Body of pancreas (tissue), 4 donors: Measurements from ENCODE around the gene COL5A1. TPM values are rescaled to one million over a fixed set of nuclear protein-coding genes. Genes with fewer than 3 reads are reported as not detected.

Experiments
- ATAC-seq: fragments of 150-250 bp; one replicate; pipeline ENCODE4 v1.9.1; 2016
- DNase-seq, 4 donors: peaks; one replicate each; pipeline ENCODE4 v3.0.0-alpha.2; 2019
- H3K27ac ChIP-seq, 4 donors: fragments of 200-600 bp; sonication (generic); 1 replicate in 3 of 4; 2 replicates in 1 of 4; pipeline versions ENCODE4 v1.5.1 to v1.6.1; 2016 to 2019; ENCODE audit warnings: mild to moderate bottlenecking in 1 of 4, mixed read lengths in 1 of 4, moderate library complexity in 1 of 4
- H3K27me3 ChIP-seq, 2 donors: fragments of 200-600 bp; sonication (generic); one replicate each; pipeline ENCODE4 v1.6.0; 2016; ENCODE audit warnings: mild to moderate bottlenecking in 1 of 2
- H3K36me3 ChIP-seq, 2 donors: fragments of 200-600 bp; sonication (generic); replicated peaks in 1 of 2; 2 replicates each; pipeline ENCODE4 v1.5.1; 2016; ENCODE audit warnings: low read depth in 2 of 2; ENCODE audit not compliant: insufficient read depth in 1 of 2
- H3K4me1 ChIP-seq: fragments of 200-600 bp; sonication (generic); one replicate; pipeline ENCODE4 v1.6.0; 2016
- H3K4me3 ChIP-seq, 2 donors: fragments of 200-600 bp; sonication (generic); 1 replicate in 1 of 2; 2 replicates in 1 of 2; pipeline ENCODE4 v1.5.1; 2016 to 2019
- H3K9me3 ChIP-seq, 3 donors: fragments of 200-600 bp; sonication (generic); 1 replicate in 2 of 3; 2 replicates in 1 of 3; pipeline ENCODE4 v1.5.1; 2016
- POLR2A ChIP-seq, 3 donors: fragments of 450-650 bp; IDR thresholded peaks; one replicate each; pipeline ENCODE4 v1.6.1; 2016; ENCODE audit warnings: antibody characterized with exemption in 3 of 3, mild to moderate bottlenecking in 2 of 3
- WGBS, 2 donors: methylation state at CpG; one replicate each; pipeline ENCODE4 v1.1.5; 2017; 5-methylcytosine and 5-hydroxymethylcytosine counted together
- intact Hi-C: fragments of 100-400 bp; cut with DNase I; formaldehyde crosslinking; loops from one replicate; pipeline ENCODE4 v1.15.1; 2023
- total RNA-seq, 2 donors: library from RNA; depleted of rRNA; stranded (reverse); fragments of >200 nt; gene quantifications; one replicate each; pipeline ENCODE4 v1.1.0, GENCODE V29; 2016
- TF ChIP-seq, protein P1 (sequence below), 7 experiments: fragments of 450-650 bp in 4 of 7; fragments of 200-600 bp in 3 of 7; sonication (generic) in 3 of 7; IDR thresholded peaks; one replicate each; pipeline ENCODE4 v1.5.1; 2016 to 2019; ENCODE audit warnings: antibody characterized with exemption in 7 of 7

COL5A1 gene
- total RNA-seq, 2 donors from 2014 or later: 7.0 to 14.5 TPM

DNA sequence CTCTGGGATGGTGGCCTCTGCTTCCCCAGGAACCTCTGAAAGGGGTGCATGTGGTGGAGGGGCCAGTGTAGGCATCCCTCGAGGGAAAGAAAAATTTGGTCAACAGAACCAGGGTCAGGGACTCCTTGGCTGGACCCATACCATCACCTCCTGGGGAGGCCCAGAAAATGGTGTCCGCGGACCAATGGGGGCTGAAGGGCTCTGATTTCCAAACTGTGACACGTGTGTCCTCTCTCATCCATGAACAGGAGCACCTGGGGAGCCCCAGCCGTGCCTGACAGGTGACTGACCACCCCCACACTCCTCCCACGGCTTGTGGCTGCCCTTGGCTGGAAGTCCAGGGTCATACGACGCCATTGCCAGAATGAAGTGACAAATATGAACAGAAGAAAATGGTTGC, 242.9 kb downstream of the COL5A1 start:
- no peak overlapping the region for H3K27ac ChIP-seq
- no peaks in the 10 kb centered on the region for H3K9me3 ChIP-seq
- H3K4me1 ChIP-seq: no peaks in the 10 kb centered on the region
- no peaks in the 10 kb centered on the region for H3K27me3 ChIP-seq
- intact Hi-C loops: no loop called here
- WGBS, 2 donors: 63 to 67% methylated on average over 5 to 8 of the region's 8 CpGs
- ATAC-seq (no peak), DNase-seq (no peak)
- no peak for TF ChIP-seq POLR2A (IDR thresholded peaks at IDR 0.05)
- TF ChIP-seq, protein P1, sequence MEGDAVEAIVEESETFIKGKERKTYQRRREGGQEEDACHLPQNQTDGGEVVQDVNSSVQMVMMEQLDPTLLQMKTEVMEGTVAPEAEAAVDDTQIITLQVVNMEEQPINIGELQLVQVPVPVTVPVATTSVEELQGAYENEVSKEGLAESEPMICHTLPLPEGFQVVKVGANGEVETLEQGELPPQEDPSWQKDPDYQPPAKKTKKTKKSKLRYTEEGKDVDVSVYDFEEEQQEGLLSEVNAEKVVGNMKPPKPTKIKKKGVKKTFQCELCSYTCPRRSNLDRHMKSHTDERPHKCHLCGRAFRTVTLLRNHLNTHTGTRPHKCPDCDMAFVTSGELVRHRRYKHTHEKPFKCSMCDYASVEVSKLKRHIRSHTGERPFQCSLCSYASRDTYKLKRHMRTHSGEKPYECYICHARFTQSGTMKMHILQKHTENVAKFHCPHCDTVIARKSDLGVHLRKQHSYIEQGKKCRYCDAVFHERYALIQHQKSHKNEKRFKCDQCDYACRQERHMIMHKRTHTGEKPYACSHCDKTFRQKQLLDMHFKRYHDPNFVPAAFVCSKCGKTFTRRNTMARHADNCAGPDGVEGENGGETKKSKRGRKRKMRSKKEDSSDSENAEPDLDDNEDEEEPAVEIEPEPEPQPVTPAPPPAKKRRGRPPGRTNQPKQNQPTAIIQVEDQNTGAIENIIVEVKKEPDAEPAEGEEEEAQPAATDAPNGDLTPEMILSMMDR (IDR thresholded peaks at IDR 0.05): no peak
- no peaks in the 10 kb centered on the region for H3K36me3 ChIP-seq
- no peak overlapping the region for H3K4me3 ChIP-seq

DNA sequence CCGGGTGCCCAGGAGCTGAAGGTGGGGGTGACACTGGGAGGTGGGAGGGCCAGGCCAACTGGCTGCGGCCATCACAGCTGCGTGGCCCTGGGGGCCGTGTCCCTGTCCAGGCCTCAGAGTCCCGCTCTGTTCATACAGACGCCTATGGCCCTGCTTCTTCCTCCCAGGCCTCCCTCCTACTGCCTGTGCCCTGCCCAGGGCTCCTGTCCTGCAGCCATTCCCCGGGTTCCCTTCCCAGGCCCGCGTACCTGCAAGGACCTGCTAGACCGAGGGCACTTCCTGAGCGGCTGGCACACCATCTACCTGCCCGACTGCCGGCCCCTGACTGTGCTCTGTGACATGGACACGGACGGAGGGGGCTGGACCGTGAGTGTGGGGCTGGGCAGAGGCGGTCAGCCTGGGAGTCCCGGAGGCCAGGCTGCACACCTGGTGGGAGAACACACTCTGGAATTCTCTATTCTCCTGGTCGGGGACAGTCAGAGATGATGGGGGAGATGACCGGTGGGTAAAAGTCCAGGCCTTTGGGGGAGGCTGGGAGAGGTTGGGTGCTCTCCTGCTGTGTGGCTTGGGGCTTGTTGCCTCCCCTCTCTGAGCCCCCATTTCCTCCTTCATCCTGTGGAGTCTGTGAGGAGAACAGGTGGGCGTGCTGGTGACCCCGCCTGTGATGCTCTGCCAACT, 243.5 kb downstream of the COL5A1 start:
- no peak overlapping the region for H3K4me3 ChIP-seq
- intact Hi-C loops: no loop called here
- H3K4me1 ChIP-seq: no peaks in the 10 kb centered on the region
- ATAC-seq (no peak), DNase-seq (no peak)
- no peaks in the 10 kb centered on the region for H3K9me3 ChIP-seq
- H3K27ac ChIP-seq: no peak overlapping the region
- TF ChIP-seq, protein P1 (IDR thresholded peaks at IDR 0.05): no peak
- TF ChIP-seq POLR2A (IDR thresholded peaks at IDR 0.05): no peak
- H3K27me3 ChIP-seq: no peaks in the 10 kb centered on the region
- 82% methylated on average over 13 to 20 of the region's 22 CpGs for WGBS, 2 donors
- no peaks in the 10 kb centered on the region for H3K36me3 ChIP-seq

DNA sequence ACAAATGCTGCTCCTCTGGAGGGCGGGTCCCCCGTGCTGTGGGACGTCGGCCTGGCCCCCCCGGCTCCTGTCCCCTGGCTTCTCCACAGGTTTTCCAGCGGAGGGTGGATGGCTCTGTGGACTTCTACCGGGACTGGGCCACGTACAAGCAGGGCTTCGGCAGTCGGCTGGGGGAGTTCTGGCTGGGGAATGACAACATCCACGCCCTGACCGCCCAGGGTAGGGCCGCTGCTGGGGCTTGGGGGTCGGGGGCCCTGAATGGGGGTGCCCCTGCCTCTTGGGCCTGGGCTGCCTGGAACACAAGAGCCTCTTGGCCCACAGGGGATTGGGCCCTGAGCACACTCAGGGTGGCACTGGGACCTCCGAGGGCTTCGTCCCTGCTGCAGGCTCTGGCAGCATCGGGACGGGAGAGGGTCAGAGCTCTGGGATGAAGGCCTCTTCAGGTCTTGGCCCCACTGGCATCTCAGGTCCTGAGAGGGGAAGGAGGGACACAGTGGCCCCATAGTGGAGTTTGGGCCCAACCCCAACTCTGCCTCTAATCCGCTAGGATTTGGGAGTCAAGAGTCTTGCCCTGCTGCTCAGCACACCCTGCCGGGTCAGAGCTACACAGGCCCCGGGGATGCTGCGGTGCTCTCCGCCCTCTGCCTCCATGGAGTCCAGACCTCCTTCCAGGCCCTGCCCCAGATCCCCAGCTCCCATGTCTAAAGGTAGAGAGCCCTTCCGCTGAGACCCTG, 244.2 kb downstream of the COL5A1 start:
- intact Hi-C loops: no loop called here
- H3K27me3 ChIP-seq: no peaks in the 10 kb centered on the region
- no peak for TF ChIP-seq POLR2A (IDR thresholded peaks at IDR 0.05)
- TF ChIP-seq, protein P1 (IDR thresholded peaks at IDR 0.05): no peak
- H3K9me3 ChIP-seq: no peaks in the 10 kb centered on the region
- no peaks in the 10 kb centered on the region for H3K36me3 ChIP-seq
- H3K27ac ChIP-seq: no peak overlapping the region
- ATAC-seq (no peak), DNase-seq (no peak)
- H3K4me1 ChIP-seq: no peaks in the 10 kb centered on the region
- 71 to 90% methylated on average over 4 to 24 of the region's 24 CpGs for WGBS, 2 donors
- H3K4me3 ChIP-seq: no peak overlapping the region

DNA sequence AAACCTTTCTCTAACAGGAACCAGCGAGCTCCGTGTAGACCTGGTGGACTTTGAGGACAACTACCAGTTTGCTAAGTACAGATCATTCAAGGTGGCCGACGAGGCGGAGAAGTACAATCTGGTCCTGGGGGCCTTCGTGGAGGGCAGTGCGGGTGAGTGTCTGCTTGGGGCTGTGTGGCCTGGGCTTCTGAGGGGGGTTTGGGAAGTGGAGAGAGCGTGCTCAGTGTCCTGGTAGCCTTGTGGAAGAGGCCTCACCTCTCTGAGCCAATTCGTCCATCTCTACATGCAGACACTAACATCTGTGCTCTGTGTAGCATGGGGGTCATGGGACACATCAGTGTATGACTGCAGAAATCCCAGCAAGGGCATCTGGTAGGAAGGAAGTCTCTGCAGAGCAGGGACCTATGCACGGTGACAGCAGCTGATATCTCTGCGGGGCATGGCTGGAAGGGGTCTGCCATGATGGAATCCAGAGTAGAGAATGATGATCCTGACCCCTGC, 244.9 kb downstream of the COL5A1 start:
- WGBS, 2 donors: 78 to 81% methylated on average over 5 to 11 of the region's 11 CpGs

More for the DNA sequence above, 244.9 kb downstream of the COL5A1 start:
- TF ChIP-seq, protein P1 (IDR thresholded peaks at IDR 0.05): no peak
- no peak for TF ChIP-seq POLR2A (IDR thresholded peaks at IDR 0.05)
- no peaks in the 10 kb centered on the region for H3K4me1 ChIP-seq
- ATAC-seq (no peak), DNase-seq (no peak)
- H3K27ac ChIP-seq: no peak overlapping the region
- no peaks in the 10 kb centered on the region for H3K9me3 ChIP-seq
- H3K4me3 ChIP-seq: no peak overlapping the region
- intact Hi-C loops: no loop called here
- H3K27me3 ChIP-seq: no peaks in the 10 kb centered on the region
- no peaks in the 10 kb centered on the region for H3K36me3 ChIP-seq
